ENCODE data around the gene LYZL1.

Gene LYZL1

DNA sequence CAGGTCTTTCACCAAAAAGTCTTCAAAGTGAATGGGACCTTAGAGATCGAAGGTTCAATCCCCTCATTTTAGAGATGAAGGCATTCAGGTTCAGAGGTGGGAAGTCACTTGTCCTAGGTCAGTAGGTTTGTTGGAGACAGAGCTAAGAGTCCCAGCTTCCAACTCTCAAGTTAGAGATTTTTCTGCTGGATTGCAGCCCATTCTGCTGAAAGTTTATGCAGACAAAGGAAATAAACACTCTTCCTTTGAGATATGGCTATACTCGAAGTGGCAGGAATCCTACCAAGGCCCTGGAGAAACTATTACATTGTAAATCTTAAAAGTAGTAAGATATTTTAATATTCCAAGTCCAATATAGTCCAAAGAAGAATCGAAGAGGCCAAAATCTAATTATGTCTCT lies 64.4 kb downstream of the LYZL1 start:
- no peak overlapping the region for H3K4me2 ChIP-seq (ENCODE audit: low read depth, low read length, poor library complexity, severe bottlenecking)
- H3K27me3 ChIP-seq (ENCODE audit: insufficient read depth, low read length, poor library complexity, severe bottlenecking): no peaks in the 10 kb centered on the region
- H3K9ac ChIP-seq (ENCODE audit: low read depth, low read length, poor library complexity, severe bottlenecking): no peak overlapping the region
- no peaks in the 10 kb centered on the region for H3K9me2 ChIP-seq (replicated peaks; ENCODE audit: low read depth, low read length)
- H3K36me3 ChIP-seq (ENCODE audit: insufficient read depth, low read length): no peaks in the 10 kb centered on the region
- H3K9me3 ChIP-seq (ENCODE audit: insufficient read depth, low read depth, low read length): no peaks in the 10 kb centered on the region
- no peak overlapping the region for H3K4me3 ChIP-seq (ENCODE audit: low read length, poor library complexity, severe bottlenecking)
- H3K79me2 ChIP-seq (ENCODE audit: insufficient read depth, low read length): no peaks in the 10 kb centered on the region
- no peaks in the 10 kb centered on the region for H3F3A ChIP-seq (ENCODE audit: low read depth)
- no peak overlapping the region for H2AFZ ChIP-seq (ENCODE audit: low read length)
- H4K20me1 ChIP-seq (ENCODE audit: insufficient read depth, low read length, poor library complexity, severe bottlenecking): no peaks in the 10 kb centered on the region
- no peaks in the 10 kb centered on the region for H3K4me1 ChIP-seq (ENCODE audit: insufficient read depth, low read length, poor library complexity, severe bottlenecking)
- TF ChIP-seq EZH2phosphoT487 (IDR thresholded peaks at IDR 0.05; ENCODE audit: borderline replicate concordance): no peak
- TF ChIP-seq, protein P1, sequence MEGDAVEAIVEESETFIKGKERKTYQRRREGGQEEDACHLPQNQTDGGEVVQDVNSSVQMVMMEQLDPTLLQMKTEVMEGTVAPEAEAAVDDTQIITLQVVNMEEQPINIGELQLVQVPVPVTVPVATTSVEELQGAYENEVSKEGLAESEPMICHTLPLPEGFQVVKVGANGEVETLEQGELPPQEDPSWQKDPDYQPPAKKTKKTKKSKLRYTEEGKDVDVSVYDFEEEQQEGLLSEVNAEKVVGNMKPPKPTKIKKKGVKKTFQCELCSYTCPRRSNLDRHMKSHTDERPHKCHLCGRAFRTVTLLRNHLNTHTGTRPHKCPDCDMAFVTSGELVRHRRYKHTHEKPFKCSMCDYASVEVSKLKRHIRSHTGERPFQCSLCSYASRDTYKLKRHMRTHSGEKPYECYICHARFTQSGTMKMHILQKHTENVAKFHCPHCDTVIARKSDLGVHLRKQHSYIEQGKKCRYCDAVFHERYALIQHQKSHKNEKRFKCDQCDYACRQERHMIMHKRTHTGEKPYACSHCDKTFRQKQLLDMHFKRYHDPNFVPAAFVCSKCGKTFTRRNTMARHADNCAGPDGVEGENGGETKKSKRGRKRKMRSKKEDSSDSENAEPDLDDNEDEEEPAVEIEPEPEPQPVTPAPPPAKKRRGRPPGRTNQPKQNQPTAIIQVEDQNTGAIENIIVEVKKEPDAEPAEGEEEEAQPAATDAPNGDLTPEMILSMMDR (conservative IDR thresholded peaks at IDR 0.05; ENCODE audit: low read length): no peak

DNA sequence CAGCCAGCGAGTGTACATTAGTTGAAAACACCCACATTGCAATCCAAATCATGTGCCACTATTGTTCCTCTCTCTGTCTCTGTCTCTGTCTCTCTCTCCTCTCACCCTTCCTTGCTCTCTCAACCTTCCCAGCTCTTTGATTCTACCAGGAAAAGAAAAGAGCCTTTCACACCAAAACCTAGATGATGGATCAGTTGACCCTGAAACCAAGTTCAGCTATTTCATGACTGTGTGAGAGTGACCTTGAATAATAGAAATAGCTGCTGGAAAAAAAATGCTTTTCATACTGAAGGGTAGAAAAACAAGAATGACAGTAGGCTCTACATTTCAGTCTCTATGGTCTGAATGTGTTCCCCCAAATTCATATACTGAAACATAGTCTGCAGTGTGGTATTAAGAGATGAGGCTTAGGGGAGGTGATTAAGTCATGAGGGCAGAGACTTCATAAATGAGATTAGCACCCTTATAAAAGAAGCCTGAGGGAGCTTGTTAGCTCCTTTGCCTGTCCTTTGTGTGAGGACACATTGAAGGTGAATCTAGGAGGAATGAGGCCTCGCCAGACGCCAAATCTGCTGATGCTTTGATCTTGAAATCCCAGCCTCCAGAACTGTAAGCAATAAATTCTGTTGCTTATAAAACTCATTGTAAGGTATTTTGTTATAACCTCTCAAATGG lies 65.2 kb downstream of the LYZL1 start:
- Histone ChIP-seq H3K79me2 (ENCODE audit: insufficient read depth, low read length) (no peaks in the 10 kb centered on the region), H3K9ac (ENCODE audit: low read depth, low read length, poor library complexity, severe bottlenecking) (no peak overlapping the region), H3F3A (ENCODE audit: low read depth) (no peaks in the 10 kb centered on the region), H4K20me1 (ENCODE audit: insufficient read depth, low read length, poor library complexity, severe bottlenecking) (no peaks in the 10 kb centered on the region), H3K9me2 (replicated peaks; ENCODE audit: low read depth, low read length) (no peaks in the 10 kb centered on the region), H3K4me2 (ENCODE audit: low read depth, low read length, poor library complexity, severe bottlenecking) (no peak overlapping the region), H3K4me1 (ENCODE audit: insufficient read depth, low read length, poor library complexity, severe bottlenecking) (no peaks in the 10 kb centered on the region), H2AFZ (ENCODE audit: low read length) (no peak overlapping the region), H3K27me3 (ENCODE audit: insufficient read depth, low read length, poor library complexity, severe bottlenecking) (no peaks in the 10 kb centered on the region), H3K9me3 (ENCODE audit: insufficient read depth, low read depth, low read length) (no peaks in the 10 kb centered on the region), H3K36me3 (ENCODE audit: insufficient read depth, low read length) (no peaks in the 10 kb centered on the region), H3K4me3 (ENCODE audit: low read length, poor library complexity, severe bottlenecking) (no peak overlapping the region)
- TF ChIP-seq, protein P1 (conservative IDR thresholded peaks at IDR 0.05; ENCODE audit: low read length): no peak
- no peak for TF ChIP-seq EZH2phosphoT487 (IDR thresholded peaks at IDR 0.05; ENCODE audit: borderline replicate concordance)

DNA sequence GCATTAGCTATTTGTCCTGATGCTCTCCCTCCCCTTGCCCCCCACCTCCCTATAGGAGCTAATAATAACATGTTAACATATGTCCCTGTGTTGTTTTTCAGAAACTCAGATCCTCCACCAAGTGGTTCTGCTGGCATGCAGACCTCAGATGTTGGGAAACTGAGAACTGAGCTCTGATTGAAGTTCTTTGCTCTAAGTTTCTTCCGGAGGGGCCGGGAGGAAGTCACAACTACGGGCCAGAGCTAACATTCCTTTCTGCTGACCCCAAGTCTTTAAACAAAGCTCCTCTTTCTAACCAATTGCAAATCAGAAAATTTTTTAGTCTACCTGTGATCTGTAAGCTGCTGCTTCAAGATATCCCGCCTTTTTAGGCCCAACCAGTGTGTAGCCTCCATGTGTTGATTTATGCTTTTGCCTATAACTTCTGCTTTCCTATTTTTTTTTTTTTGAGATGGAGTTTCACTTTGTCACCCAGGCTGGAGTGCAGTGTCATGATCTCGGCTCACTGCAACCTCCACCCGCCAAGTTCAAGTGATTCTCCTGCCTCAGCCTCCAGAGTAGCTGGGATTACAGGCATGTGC lies 66.6 kb downstream of the LYZL1 start:
- Histone ChIP-seq H3K36me3 (ENCODE audit: insufficient read depth, low read length) (no peaks in the 10 kb centered on the region), H3K9ac (ENCODE audit: low read depth, low read length, poor library complexity, severe bottlenecking) (no peak overlapping the region), H3K27me3 (ENCODE audit: insufficient read depth, low read length, poor library complexity, severe bottlenecking) (no peaks in the 10 kb centered on the region), H2AFZ (ENCODE audit: low read length) (no peak overlapping the region), H3K9me2 (replicated peaks; ENCODE audit: low read depth, low read length) (no peaks in the 10 kb centered on the region), H3K4me3 (ENCODE audit: low read length, poor library complexity, severe bottlenecking) (no peak overlapping the region), H4K20me1 (ENCODE audit: insufficient read depth, low read length, poor library complexity, severe bottlenecking) (no peaks in the 10 kb centered on the region), H3F3A (ENCODE audit: low read depth) (no peaks in the 10 kb centered on the region), H3K4me1 (ENCODE audit: insufficient read depth, low read length, poor library complexity, severe bottlenecking) (no peaks in the 10 kb centered on the region), H3K4me2 (ENCODE audit: low read depth, low read length, poor library complexity, severe bottlenecking) (no peak overlapping the region), H3K79me2 (ENCODE audit: insufficient read depth, low read length) (no peaks in the 10 kb centered on the region), H3K9me3 (ENCODE audit: insufficient read depth, low read depth, low read length) (no peaks in the 10 kb centered on the region)
- TF ChIP-seq EZH2phosphoT487 (IDR thresholded peaks at IDR 0.05; ENCODE audit: borderline replicate concordance): no peak
- TF ChIP-seq, protein P1 (conservative IDR thresholded peaks at IDR 0.05; ENCODE audit: low read length): no peak

All from Loucy (cell line).